AG04449 (cell line): Measurements from ENCODE around the gene SLC30A3.
"Not testable (repeated sequence)": the region's sequence is repeated elsewhere in the genome, so short reads cannot be mapped to it uniquely, and the experiment has no call there.

Experiments
- CTCF ChIA-PET: fragments of 350-600 bp; formaldehyde crosslinking; extraction: SDS; loops from one replicate; lab custom pipeline; 2021; ENCODE audit warnings: antibody characterized with exemption; lab: Yijun Ruan, JAX
- POLR2A ChIA-PET: fragments of 400-600, 350-600 bp; formaldehyde crosslinking; extraction: SDS; loops from one replicate; lab custom pipeline; 2020; ENCODE audit warnings: antibody characterized with exemption, inconsistent platforms; lab: Yijun Ruan, JAX
- DNase-seq: peaks from one replicate; pipeline ENCODE4 v3.0.0-alpha.2; 2010; ENCODE audit warnings: low read depth, low spot score
- H3K4me3 ChIP-seq: 2 replicates; pipeline ENCODE4 v1.5.1; 2011; ENCODE audit warnings: low read depth, mild to moderate bottlenecking, control low read depth, low read length
- TF ChIP-seq, protein P1 (sequence below): IDR thresholded peaks from one replicate; pipeline ENCODE4 v1.5.1; 2011; ENCODE audit warnings: mild to moderate bottlenecking, moderate library complexity, low read length, control low read depth, inconsistent platforms; ENCODE audit not compliant: insufficient read depth; ENCODE audit errors: missing control alignments

Gene SLC30A3

DNA sequence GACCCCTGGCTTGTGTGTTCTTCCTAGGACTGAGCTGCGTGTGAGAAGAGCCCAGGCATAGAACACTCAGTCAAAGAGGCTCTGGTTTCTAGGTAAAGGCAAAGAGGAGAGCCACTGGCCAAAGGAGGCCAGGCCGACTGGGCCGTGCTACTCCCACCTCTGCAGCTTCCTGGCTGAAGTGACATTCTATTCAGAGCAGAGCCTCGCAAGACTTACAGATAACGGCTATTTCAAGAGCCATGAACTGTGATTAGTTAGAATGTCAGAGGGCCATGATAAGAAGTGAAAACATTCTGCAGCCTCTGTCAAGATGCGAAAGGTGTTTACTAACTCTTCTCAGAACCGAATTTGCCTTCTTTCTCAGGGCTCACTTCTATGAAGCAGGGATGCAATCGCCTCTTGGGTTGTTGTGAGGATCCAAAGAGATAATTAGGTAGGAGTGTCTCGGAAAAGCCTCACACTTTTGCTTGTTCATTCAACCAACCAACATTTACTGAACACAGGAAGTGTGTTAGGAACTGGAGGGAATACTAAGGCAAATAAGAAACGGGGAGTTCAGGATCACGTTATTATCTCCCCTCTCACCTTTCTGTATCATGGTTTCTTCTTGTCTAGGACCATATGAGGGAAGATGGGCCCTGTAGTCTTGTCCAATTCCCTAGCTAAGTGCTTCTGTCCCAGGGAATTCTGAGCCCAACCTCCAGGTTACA lies 8.9 kb upstream of the SLC30A3 start:
- DNase-seq = no peak
- ChIA-PET POLR2A (no interaction called here), CTCF (interaction anchor here (0.8 to 5.7 kb wide), 8 partner anchors 10 to 411 kb away, joined by 3 to 75 read pairs (median 6); partner anchors contain the start of gene TRIM54)
- H3K4me3 ChIP-seq = no peak overlapping the region
- TF ChIP-seq, protein P1, sequence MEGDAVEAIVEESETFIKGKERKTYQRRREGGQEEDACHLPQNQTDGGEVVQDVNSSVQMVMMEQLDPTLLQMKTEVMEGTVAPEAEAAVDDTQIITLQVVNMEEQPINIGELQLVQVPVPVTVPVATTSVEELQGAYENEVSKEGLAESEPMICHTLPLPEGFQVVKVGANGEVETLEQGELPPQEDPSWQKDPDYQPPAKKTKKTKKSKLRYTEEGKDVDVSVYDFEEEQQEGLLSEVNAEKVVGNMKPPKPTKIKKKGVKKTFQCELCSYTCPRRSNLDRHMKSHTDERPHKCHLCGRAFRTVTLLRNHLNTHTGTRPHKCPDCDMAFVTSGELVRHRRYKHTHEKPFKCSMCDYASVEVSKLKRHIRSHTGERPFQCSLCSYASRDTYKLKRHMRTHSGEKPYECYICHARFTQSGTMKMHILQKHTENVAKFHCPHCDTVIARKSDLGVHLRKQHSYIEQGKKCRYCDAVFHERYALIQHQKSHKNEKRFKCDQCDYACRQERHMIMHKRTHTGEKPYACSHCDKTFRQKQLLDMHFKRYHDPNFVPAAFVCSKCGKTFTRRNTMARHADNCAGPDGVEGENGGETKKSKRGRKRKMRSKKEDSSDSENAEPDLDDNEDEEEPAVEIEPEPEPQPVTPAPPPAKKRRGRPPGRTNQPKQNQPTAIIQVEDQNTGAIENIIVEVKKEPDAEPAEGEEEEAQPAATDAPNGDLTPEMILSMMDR = no peak

DNA sequence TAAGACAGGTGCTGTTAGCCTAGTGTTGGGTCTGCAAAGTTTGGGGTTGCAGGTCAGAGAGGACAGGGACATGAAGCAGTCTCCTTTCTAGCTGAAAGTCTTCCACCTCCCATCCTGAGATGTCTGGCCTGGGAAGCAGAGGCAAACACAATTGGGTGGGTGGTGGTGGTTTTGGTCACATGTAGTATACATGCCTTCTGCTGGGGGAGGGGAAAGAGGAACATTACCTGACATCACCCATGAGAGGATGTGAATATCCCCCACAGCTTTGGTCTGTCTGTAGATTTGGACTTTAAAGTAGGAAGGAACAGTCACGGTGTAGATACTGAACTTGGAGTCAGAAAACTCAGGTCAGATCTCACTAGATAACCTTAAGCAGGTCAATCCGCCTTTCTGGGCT lies 7.8 kb upstream of the SLC30A3 start:
- POLR2A ChIA-PET = no interaction called here
- H3K4me3 ChIP-seq = no peak overlapping the region
- CTCF ChIA-PET = interaction anchor here (0.6 to 5.7 kb wide), 6 partner anchors 11 to 169 kb away, joined by 3 to 75 read pairs (median 5); partner anchors contain the start of genes CAD and TRIM54
- TF ChIP-seq, protein P1 = no peak
- no peak for DNase-seq

DNA sequence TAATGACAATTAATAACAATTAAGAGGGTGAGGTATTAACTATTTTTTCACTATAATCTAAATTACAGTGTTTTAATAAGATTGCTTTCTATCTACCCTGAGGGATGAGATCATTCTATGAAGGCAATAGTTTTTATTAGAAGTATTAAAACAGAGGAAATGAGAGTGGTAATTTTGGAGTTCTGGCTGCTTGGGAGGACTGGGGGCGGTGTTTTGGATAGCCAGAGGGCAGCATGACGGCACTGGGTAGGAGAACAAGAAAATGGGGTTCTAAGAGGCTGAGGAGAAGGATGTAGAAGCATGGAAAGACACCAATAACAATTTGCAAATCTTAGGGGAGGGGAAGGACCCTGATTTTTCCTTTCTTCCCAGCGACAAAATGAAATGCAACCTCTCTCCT lies 7.3 kb upstream of the SLC30A3 start:
- TF ChIP-seq, protein P1 = no peak
- POLR2A ChIA-PET = no interaction called here
- CTCF ChIA-PET = interaction anchor here (1.6 to 5.7 kb wide), 4 partner anchors 12 to 169 kb away, joined by 3 to 75 read pairs (median 12); partner anchors contain the start of gene TRIM54
- H3K4me3 ChIP-seq = no peak overlapping the region
- DNase-seq = no peak

DNA sequence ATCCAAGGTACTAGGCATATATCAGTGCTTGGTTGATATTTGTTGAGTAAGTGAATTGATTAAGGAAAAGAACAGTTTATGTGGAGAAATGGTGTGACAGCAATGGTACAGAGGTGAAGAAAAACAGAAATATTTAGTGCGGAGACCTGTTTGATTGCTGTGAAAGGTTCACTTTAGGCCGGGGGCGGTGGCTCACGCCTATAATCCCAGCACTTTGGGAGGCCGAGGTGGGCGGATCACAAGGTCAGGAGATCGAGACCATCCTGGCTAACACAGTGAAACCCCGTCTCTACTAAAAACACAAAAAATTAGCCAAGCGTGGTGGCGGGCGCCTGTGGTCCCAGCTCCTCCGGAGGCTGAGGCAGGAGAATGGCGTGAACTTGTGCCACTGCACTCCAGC lies 5.4 kb upstream of the SLC30A3 start:
- CTCF ChIA-PET = interaction anchor here (1.1 to 7.3 kb wide), 3 partner anchors 10 to 12 kb away, joined by 4 to 125 read pairs (median 4); partner anchors contain the start of genes DNAJC5G and TRIM54
- POLR2A ChIA-PET = interaction anchor here (0.7 kb wide), 1 partner anchor 25 kb away, joined by 3 read pairs; no protein-coding TSS in a partner anchor

DNA sequence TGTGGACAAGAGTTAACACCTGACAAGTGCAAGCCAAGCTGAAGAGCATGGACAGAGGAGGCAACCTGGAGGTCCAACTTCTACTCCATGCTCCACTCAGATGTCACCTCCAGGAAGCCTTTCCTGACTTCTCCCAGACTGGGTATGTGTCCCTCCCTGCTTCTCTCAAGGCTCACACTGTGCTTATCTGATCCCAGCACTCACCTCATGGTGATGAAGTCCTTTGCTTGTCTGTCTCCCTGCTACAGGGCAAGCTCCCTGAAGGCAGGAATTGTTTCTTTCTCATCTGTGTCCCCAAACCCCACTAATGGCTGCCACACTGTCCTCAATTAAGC lies 2.7 kb upstream of the SLC30A3 start:
- POLR2A ChIA-PET = interaction anchor here (1.1 kb wide), 1 partner anchor 37 kb away, joined by 3 read pairs; no protein-coding TSS in a partner anchor
- DNase-seq = no peak
- CTCF ChIA-PET = interaction anchor here (1.0 to 7.3 kb wide), 11 partner anchors 9 to 189 kb away, joined by 3 to 125 read pairs (median 6); partner anchors contain the start of genes DNAJC5G and TRIM54
- TF ChIP-seq, protein P1 = no peak
- H3K4me3 ChIP-seq = no peak overlapping the region

More for the DNA sequence above, 5.4 kb upstream of the SLC30A3 start:
- not testable (repeated sequence) for DNase-seq, H3K4me3 ChIP-seq

DNA sequence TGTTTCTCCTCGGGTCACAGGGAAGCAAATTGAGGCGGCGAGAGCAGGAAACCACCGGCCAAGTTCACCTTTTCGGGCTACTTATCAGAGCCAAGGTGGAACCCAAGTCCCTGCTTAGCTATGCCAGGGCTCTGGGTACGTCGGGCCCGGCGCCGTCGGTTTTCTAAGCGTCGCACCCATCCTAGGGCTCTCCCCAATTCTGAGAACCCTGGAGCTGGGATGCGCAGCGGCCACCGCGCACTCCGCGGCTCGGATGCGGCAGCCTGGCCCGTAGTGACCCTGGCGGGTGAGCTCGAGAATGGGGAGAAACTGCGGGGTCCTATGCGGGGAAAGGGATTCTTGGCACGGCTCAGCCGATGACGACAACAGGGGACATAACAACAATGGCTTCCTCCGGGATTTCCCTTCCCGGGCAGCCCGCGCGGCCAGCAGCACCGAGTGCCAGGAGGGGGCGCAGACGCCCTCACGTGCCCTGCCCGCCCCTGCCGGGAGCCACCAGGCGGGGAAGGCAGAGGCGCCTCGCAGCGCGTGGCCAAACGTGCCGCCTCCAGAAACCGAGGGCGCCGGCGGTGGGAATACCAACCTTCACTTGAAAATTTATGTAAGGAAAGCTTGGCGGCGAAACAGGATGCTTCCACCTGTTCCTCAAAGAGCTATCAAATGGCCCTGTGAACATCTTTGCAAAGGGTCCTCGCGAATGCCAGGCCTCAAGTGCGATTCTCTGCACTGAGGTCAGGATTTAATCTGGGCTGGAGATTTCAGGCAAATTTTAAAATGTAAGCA lies 2.1 kb upstream of the SLC30A3 start:
- H3K4me3 ChIP-seq = peak overlapping the region; percentile 43
- TF ChIP-seq, protein P1 = peak; percentile 80
- CTCF ChIA-PET = interaction anchor here (0.9 to 7.3 kb wide), 16 partner anchors 9 to 189 kb away, joined by 3 to 125 read pairs (median 5); partner anchors contain the start of genes DNAJC5G and TRIM54
- DNase-seq = no peak
- POLR2A ChIA-PET = interaction anchor here (1.1 kb wide), 1 partner anchor 38 kb away, joined by 3 read pairs; no protein-coding TSS in a partner anchor
